Glutamatergic neuron (in vitro differentiated cells): ENCODE data around the gene INTS1. TPM values are rescaled to one million over a fixed set of nuclear protein-coding genes. Genes with fewer than 3 reads are reported as not detected.
"Not testable (repeated sequence)": the region's sequence is repeated elsewhere in the genome, so short reads cannot be mapped to it uniquely, and the experiment has no call there.

Source experiments
- DNase-seq: peaks from one replicate; pipeline ENCODE4 v3.0.0; 2022
- H3K27ac Mint-ChIP-seq: one replicate; pipeline ENCODE4 v1.8.0; 2020; ENCODE audit warnings: mild to moderate bottlenecking, mixed read lengths, inconsistent platforms; ENCODE audit not compliant: unreplicated experiment
- H3K27me3 Mint-ChIP-seq: one replicate; pipeline ENCODE4 v1.8.0; 2020; ENCODE audit warnings: mild to moderate bottlenecking, moderate library complexity, mixed read lengths, inconsistent platforms; ENCODE audit not compliant: unreplicated experiment
- H3K36me3 Mint-ChIP-seq: one replicate; pipeline ENCODE4 v1.8.0; 2020; ENCODE audit warnings: mild to moderate bottlenecking, mixed read lengths, inconsistent platforms; ENCODE audit not compliant: unreplicated experiment
- H3K4me1 Mint-ChIP-seq: one replicate; pipeline ENCODE4 v1.8.0; 2020; ENCODE audit warnings: mild to moderate bottlenecking, low read depth, mixed read lengths, inconsistent platforms; ENCODE audit not compliant: unreplicated experiment
- H3K4me3 Mint-ChIP-seq: one replicate; pipeline ENCODE4 v1.8.0; 2020; ENCODE audit warnings: mild to moderate bottlenecking, mixed read lengths, inconsistent platforms; ENCODE audit not compliant: unreplicated experiment
- H3K9me3 Mint-ChIP-seq: one replicate; pipeline ENCODE4 v1.8.0; 2020; ENCODE audit warnings: mild to moderate bottlenecking, moderate library complexity, mixed read lengths, inconsistent platforms; ENCODE audit not compliant: unreplicated experiment
- total RNA-seq: library from RNA; stranded (reverse); fragmentation: NEBNext Ultra II Directional; extraction: Animal tissue kit (Norgen Biotek cat#: 25700); gene quantifications from one replicate; pipeline ENCODE4 v1.2.1, GENCODE V29; 2021; ENCODE audit not compliant: unreplicated experiment
- TF ChIP-seq, protein P1 (sequence below): fragments of 200-600 bp; sonication (generic); IDR thresholded peaks from one replicate; pipeline ENCODE4 v1.5.0; 2021; ENCODE audit not compliant: partially characterized antibody, unreplicated experiment

INTS1 gene
- total RNA-seq, 1 donor from 2014 or later = 108 TPM

DNA sequence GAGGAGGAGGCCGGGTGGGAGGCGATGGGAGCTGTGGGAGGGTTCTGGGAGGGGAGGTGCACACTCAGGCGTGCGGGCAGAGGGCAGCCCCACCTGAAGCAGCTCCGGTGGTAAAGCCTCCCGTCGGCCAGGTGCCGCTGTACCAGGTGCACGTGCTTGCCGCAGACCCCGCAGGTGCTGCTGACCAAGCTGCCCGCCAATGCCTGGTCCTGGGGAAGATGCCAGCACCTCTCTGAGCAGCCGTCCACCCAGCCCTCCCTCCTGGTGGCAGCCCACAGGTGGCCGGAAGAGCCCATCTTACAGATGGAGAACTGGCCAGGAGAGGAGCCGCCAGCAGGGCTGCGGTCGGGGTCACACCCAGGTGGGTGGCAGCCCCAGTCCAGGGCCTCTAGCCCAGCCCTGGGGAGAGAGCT is 57.6 kb downstream of the INTS1 start:
- no peak overlapping the region for H3K27ac Mint-ChIP-seq
- H3K9me3 Mint-ChIP-seq = no peaks in the 10 kb centered on the region
- DNase-seq = no peak
- H3K4me3 Mint-ChIP-seq = no peak overlapping the region
- peaks cover 3% of the 10 kb centered on the region for H3K27me3 Mint-ChIP-seq
- H3K4me1 Mint-ChIP-seq = peaks cover 2% of the 10 kb centered on the region
- TF ChIP-seq, protein P1, sequence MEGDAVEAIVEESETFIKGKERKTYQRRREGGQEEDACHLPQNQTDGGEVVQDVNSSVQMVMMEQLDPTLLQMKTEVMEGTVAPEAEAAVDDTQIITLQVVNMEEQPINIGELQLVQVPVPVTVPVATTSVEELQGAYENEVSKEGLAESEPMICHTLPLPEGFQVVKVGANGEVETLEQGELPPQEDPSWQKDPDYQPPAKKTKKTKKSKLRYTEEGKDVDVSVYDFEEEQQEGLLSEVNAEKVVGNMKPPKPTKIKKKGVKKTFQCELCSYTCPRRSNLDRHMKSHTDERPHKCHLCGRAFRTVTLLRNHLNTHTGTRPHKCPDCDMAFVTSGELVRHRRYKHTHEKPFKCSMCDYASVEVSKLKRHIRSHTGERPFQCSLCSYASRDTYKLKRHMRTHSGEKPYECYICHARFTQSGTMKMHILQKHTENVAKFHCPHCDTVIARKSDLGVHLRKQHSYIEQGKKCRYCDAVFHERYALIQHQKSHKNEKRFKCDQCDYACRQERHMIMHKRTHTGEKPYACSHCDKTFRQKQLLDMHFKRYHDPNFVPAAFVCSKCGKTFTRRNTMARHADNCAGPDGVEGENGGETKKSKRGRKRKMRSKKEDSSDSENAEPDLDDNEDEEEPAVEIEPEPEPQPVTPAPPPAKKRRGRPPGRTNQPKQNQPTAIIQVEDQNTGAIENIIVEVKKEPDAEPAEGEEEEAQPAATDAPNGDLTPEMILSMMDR = no peak
- no peaks in the 10 kb centered on the region for H3K36me3 Mint-ChIP-seq

DNA sequence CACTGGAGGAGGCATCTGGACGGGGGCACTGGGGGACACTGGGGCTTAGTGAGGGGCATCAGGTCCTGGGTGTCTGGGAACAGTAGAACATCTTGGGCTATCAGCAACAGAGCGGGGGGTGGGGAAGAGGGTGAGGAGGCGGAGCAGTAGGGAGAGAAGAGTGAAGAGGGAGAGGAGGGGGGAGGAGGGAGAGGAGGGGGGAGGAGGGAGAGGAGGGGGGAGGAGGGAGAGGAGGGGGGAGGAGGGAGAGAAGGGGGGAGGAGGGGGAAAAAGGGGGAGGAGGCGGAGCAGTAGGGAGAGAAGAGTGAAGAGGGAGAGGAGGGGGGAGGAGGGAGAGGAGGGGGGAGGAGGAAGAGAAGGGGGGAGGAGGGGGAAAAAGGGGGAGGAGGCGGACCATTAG is 58.2 kb downstream of the INTS1 start:
- H3K27ac Mint-ChIP-seq, H3K36me3 Mint-ChIP-seq, H3K4me1 Mint-ChIP-seq, DNase-seq, H3K27me3 Mint-ChIP-seq, H3K9me3 Mint-ChIP-seq, H3K4me3 Mint-ChIP-seq: not testable (repeated sequence)

DNA sequence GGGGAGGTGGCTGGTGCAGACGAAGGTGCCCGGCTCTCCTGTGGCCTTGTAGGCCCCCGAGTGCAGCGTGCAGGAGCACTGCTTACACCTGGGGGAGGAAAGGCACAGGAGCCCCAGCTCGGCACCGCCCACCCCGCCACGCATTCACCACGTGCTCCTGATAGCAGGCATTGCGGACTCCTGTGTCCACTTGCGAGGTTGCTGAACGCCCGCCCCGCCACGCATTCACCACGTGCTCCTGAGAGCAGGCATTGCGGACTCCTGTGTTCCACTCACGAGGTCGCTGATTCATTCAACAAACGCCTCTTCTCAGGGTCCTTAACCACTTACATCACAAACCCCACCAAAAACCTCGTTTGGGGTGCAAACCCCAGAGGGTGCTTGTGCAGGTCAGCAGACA is 58.8 kb downstream of the INTS1 start:
- H3K27ac Mint-ChIP-seq = no peak overlapping the region
- H3K27me3 Mint-ChIP-seq = peaks cover 2% of the 10 kb centered on the region
- DNase-seq = no peak
- no peak overlapping the region for H3K4me3 Mint-ChIP-seq
- H3K9me3 Mint-ChIP-seq = no peaks in the 10 kb centered on the region
- H3K36me3 Mint-ChIP-seq = no peaks in the 10 kb centered on the region
- peaks cover under 1% of the 10 kb centered on the region for H3K4me1 Mint-ChIP-seq
- TF ChIP-seq, protein P1 = no peak

DNA sequence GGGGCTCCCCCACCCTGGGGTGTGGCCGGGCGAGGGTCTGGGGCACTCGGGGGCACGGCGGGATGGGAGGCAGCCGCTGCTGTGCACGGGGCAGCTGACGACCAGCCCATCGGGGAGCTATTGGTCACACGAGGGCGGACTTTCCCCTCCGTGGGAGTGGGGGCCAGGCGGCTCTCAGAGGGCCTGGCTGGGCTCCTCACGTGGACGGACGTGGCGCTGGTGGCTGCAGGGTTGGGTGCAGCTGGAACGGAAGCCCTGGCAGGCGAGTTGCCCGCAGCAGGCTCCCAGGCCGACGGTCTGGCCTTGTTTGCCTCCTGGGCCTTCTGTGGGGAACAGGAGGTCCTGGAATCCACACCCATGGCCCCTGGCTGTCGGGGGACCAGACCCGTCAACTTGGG is 59.3 kb downstream of the INTS1 start:
- peaks cover 2% of the 10 kb centered on the region for H3K27me3 Mint-ChIP-seq
- no peaks in the 10 kb centered on the region for H3K9me3 Mint-ChIP-seq
- DNase-seq = no peak
- no peaks in the 10 kb centered on the region for H3K36me3 Mint-ChIP-seq
- TF ChIP-seq, protein P1 = no peak
- H3K4me3 Mint-ChIP-seq = no peak overlapping the region
- no peak overlapping the region for H3K27ac Mint-ChIP-seq
- no peaks in the 10 kb centered on the region for H3K4me1 Mint-ChIP-seq

DNA sequence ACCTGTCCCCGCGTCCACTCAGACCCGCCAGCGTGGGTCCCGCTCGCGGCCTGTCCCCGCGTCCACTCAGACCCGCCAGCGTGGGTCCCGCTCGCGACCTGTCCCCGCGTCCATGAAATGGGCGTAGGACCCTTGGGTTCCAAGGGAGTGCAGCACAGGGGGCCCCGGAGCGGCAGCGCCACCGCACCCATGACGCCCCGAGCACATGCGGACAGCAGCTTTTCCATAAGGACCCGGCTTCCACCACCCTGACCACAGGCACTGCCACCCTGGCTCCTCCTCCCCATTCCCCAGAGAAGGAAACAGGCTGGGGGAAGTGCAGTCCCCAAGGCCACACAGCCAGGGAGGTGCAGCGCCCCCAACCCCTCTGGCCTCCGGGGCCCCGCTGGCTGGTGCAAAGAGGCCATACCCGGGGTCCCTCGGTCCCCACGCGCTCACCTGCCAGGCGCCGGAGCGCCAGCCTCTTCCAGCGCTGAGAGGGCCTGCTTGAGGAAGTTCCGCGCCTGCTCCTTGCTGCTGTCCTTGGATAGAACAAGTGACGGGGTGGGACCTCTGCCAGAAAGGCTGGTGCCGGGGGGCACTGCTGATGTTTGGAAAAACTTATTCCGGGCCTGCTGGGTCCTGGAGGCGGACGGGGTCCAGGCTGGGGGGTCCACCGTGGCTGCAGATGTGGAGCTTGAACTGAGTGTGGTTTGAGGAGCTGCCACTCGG is 59.8 kb downstream of the INTS1 start:
- Mint-ChIP-seq H3K4me1 (no peaks in the 10 kb centered on the region), H3K36me3 (no peaks in the 10 kb centered on the region), H3K27ac (no peak overlapping the region), H3K27me3 (peaks cover 4% of the 10 kb centered on the region), H3K9me3 (no peaks in the 10 kb centered on the region), H3K4me3 (no peak overlapping the region)
- TF ChIP-seq, protein P1 = no peak
- DNase-seq = no peak

DNA sequence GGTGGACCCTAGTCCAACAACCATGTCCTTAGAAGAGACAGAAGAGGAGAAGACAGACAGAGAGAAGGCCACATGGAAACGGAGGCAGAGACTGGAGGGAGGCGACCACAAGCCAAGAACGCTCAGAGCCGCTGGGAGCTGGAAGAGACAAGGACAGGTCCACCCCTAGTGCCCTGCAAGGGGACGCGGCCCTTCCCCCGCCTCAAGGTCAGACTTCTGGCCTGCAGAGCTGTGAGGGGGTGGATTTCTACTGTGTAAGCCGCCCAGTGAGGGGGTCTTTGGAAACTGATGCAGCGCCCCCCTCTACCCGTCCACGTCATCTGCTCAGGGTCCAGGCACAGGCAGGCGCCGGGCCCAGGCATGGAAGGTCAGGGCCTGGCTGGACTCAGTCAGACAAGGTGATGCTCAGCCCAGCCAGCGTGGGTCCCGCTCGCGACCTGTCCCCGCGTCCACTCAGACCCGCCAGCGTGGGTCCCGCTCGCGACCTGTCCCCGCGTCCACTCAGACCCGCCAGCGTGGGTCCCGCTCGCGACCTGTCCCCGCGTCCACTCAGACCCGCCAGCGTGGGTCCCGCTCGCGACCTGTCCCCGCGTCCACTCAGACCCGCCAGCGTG is 60.5 kb downstream of the INTS1 start:
- not testable (repeated sequence) for H3K36me3 Mint-ChIP-seq, DNase-seq, H3K4me3 Mint-ChIP-seq, H3K4me1 Mint-ChIP-seq, H3K27ac Mint-ChIP-seq, H3K9me3 Mint-ChIP-seq, H3K27me3 Mint-ChIP-seq
